ENCODE measurements around the gene CTNND2. TPM values are rescaled to one million over a fixed set of nuclear protein-coding genes. Genes with fewer than 3 reads are reported as not detected.

CTNND2 gene
- total RNA-seq, 1 donor from 2014 or later: 1.1 TPM

DNA sequence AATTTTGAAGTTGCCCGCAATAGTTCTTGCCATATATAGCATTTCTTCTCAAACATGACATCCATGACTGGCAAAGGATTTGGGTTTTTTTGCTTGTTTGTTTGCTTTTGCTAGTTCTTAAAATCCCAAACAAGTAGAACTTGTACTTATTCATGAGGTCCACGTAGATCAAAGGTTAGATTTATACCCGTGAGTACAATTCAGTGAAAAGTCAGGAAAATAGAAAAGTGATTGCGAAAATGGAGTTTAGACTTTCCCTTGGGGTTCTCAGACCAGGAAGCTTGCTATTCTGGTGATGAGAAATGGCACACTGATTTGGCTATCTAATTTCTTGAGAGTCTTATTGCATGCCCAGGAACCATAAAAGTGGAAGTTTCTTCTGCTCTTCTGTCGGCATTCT lies 304.7 kb downstream of the CTNND2 start:
- ATAC-seq: no peak
- no peak for DNase-seq (ENCODE audit: low spot score)

DNA sequence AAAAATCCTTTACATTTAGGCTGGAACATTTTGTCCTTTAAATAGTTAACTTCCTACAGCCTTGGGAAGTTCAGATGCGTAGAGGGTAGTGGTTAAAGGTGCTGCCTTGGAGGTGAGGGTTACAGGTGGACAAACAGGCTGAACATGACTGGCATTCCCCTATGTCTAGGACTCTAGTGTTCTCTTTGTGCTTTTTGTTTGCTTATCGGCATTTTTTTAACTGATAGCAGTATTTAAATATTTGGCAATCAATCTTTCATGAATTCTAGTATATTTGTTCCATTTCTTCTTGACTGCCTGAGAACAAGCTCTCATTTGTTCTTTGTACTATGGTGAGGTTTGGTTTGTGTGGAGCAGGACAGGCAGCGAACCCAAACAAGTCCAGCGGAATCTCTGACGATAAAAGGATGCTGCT lies 307.6 kb downstream of the CTNND2 start:
- ATAC-seq (no peak), DNase-seq (ENCODE audit: low spot score) (no peak)

- no peak for DNase-seq (ENCODE audit: low spot score)
- no peak for ATAC-seq
Measured at GRCh38 chr5:11596185-11596584, 308.1 kb downstream of the CTNND2 start.

DNA sequence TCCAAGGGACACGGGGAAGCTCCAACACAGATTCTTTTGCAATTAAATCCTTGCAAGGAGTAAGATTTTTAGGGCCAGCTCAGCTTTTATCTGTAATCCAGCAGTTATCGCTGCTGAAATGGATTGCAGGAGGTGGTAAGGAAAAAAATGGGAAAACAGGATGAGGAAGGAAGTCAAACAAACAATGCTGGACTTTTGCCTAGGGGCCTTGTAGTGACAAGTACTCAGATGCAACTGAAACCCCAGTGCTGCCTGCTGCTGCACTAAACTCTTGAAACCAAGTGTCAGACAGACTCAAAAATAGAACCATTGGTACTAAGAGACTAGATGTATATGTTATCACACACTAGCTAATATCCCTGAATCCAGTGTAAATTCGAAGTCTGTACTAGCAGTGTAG lies 309.2 kb downstream of the CTNND2 start:
- DNase-seq (ENCODE audit: low spot score) (no peak), ATAC-seq (no peak)

DNA sequence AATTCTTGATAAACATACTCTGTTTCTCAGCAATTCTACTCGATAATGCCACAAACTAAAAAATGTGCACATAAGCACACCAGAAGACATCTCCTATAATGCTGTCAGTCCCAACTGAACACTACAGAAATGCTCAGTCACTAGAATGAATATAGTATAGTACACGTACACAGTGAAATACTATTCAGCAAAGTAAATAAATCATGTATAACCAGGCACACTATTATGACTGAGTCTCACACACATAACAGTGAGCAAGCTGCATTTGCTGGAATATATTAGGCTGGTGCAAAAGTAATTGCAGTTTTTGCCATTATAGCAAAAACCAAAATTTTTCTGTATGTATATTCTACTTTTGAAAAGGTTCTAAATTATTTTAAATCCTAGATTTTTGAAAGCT lies 310.2 kb downstream of the CTNND2 start:
- no peak for ATAC-seq

DNA sequence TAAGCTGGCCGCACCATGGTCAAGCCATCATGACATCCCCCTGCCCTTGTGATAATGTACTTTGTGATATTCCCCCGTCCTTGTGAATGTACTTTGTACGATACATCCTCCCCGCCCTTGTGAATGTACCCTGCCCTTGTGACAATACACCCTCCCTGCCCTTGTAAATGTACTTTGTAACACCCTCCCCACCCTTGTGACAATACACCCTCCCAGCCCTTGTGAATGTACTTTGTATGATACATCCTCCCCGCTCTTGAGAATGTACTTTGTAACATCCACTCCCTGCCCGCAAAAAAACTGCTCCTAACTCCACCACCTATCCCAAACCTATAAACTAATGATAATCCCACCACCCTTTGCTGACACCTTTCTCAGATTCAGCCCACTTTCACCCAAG lies 313.8 kb downstream of the CTNND2 start:
- ATAC-seq (no peak), DNase-seq (ENCODE audit: low spot score) (no peak)

More for the DNA sequence above, 310.2 kb downstream of the CTNND2 start:
- no peak for DNase-seq (ENCODE audit: low spot score)

DNA sequence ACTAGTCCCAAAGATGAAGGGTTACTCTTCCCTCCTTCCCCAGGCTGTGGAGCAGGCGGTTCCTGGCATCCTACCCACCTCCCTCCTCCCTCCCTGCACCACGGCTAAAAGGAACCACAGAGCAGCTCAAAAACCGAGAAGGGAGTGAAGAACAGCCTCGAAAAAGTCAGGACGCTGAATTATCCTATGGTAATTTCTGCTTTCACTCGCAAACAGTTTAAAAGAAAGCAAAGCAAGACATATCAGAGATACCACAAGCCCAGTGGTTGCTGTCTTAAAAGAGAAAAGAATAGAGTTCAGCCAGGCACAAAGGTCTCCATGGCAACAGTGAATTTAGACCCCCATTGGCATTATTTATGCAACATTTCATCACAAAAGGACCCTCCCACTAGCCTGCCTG lies 315.4 kb downstream of the CTNND2 start:
- no peak for ATAC-seq
- DNase-seq (ENCODE audit: low spot score): no peak

DNA sequence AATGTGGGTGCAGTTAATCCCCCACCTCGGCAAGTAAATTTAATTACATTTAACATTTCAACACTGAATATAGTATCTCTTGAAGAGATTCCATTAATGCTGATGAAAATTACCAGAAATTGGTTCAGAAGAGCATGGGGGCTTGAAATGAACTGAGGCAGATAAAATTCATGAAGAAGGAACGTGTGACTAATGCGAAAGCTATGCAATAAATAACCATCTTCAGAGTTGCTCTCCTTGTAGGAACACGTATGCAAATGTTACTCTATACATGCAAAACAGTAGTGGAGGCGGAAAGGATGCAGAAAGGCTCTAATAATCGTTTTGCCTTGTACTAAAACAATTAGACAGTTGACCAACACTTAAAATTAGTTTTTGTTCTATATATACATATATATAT lies 320.2 kb downstream of the CTNND2 start:
- DNase-seq (ENCODE audit: low spot score) (no peak), ATAC-seq (no peak)

DNA sequence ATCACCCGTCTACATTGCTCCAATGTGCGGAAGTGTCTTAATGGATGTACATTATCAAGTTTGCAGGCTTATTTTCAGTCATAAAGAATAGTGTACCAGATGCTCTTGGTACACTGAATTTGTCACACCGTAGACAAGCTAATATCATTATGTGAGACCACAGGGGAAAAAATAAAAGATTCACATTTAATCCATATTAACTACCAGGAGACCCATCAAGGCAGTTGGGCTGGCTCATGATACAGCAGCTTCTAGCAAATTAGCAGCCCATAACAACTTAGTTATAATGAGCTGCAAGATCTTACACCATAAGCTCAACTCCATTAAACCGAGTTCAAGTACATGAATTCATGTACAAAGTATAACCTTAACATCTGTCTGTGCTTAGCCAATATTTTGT lies 324.9 kb downstream of the CTNND2 start:
- DNase-seq (ENCODE audit: low spot score) (no peak), ATAC-seq (no peak)

DNA sequence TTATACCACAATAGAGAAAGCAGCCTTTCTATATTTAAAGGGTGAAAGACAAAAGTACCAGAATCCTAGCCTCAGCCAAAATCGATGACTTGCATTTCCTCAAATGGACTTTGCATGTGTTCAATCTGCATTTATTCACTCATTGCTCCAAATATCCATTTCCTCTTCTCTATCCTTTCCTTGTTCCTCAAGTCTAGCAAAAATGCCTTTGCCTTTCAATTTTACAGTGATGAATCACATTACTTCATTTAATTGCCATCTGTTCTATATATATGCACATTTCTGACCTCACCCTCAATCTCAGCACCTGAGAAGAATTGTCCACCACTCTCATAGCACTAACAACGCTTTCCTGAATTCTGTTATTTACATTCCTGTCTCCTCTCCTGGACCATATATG lies 329.5 kb downstream of the CTNND2 start:
- ATAC-seq: no peak
- no peak for DNase-seq (ENCODE audit: low spot score)

DNA sequence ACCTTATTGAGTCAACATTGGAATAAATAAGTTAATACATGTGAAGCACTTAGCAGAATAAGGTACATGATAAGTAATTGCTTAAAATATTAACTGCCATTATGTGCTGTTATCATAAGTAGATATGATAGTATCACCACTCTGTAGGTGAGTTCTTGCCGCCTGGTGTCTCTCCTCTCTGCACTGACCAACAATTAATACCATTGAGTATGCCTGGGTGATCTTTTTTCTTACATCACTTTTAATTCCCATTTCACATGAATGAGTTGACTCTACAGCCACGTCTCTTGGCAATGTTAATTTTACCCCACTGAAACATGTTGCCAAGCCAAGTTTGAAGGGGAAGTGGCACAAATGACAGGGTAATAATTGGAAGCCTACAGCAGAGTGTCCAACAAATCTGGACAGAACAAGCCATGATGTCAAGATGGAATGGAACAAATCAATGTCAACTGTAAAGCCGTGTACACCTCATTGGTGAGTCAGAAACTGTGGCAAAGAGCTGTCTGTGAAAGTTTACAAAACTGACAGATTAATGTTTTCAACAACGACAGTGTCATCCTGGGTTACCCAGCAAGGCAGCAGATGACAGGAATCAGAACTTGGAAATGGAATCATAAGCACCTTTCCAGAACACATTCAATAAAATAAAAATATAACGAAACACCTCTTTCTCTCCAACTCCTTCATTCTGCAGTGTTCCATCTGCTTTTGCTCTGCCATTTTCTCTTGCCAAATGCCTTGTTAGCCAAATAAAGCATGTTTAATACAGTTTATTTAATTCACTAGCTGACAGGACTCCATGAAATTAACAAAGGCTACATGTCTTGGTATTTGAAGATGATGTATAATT lies 330.9 kb downstream of the CTNND2 start:
- DNase-seq (ENCODE audit: low spot score): no peak
- ATAC-seq: no peak

- DNase-seq (ENCODE audit: low spot score): no peak
Measured at GRCh38 chr5:11564706-11565105, 339.5 kb downstream of the CTNND2 start.

DNA sequence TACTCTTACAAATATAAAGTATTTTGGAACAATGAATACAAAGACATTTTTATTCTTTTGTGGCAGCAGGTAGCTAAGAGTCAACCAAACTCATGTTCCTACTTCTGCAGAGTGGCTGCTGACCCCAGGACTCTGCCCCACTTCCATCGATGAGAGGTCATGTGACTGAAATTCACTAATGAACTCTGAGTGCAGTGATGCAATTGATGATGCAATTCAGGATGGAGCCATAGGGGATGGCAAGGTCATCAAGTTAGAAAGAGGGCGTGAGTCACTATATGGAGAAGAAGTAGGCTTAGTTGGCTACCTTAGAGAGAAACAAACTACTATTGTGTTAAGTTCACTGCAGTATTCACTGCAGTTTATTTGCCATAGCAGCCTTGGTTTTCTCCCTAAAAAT lies 340.4 kb downstream of the CTNND2 start:
- DNase-seq (ENCODE audit: low spot score): no peak
- ATAC-seq: no peak

More at GRCh38 chr5:11564706-11565105, 339.5 kb downstream of the CTNND2 start:
- no peak for ATAC-seq

DNA sequence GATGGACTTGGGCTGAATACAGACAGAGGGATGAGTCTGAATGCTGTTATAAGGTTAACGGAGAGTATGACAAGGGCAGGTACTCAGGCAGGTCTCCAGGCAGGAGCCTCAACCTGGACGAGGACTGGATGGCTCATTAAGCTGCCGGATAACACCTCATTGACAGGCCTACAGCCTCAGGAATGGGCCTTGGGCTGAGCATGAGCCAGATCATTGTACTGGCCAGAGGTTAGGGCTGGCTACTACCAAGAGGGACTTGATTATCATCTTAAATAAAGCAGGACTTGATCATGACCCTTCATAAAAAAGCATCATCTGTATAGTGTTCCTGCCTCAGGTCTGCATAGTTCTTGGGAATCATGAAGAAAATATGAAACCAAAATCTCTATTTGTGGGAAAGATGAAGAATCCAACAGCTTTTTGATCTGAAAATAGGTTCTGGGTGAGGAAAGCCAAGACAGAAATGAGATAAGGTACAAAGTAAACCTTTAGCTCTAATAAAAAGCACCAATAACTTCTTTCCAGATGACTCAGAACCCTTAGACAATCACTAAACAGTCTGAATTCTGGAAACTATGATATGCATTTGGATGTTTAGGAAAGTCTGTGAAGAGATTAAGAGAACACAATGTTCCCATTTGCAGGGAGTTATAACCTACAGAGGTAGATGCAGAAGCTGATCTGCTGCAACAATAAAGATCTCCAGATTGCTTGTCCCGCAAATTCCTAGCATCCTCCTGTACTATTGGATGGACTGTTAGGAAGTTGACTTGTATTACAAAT lies 343.1 kb downstream of the CTNND2 start:
- DNase-seq (ENCODE audit: low spot score): no peak
- ATAC-seq: no peak

- ATAC-seq (no peak), DNase-seq (ENCODE audit: low spot score) (no peak)
Measured at GRCh38 chr5:11557063-11557462, 347.2 kb downstream of the CTNND2 start.

GRCh38 chr5:11555171-11555570 lies 349.1 kb downstream of the CTNND2 start:
- DNase-seq (ENCODE audit: low spot score): no peak
- no peak for ATAC-seq

GRCh38 chr5:11547730-11548129 lies 356.5 kb downstream of the CTNND2 start:
- no peak for ATAC-seq
- no peak for DNase-seq (ENCODE audit: low spot score)

- DNase-seq (ENCODE audit: low spot score): no peak
Measured at GRCh38 chr5:11547140-11547539, 357.1 kb downstream of the CTNND2 start.

DNA sequence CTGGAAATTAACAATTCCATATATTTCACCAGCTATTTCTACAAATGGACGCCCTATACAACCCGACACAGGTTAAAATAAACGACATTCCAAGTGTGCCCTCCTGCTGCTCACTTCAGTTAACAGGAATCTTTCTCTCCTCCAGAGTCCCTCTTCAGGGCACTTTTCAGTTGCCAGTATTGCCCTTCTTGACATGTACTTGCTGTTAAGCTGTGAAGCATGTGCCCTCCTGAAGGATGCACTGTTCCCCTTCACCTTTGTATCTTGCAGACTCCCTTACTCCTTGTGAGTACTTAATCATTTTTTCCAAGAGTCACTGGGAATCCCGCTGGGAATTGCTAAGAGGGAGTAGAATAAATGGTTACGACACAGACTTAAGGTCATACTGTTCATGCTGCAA lies 364.1 kb downstream of the CTNND2 start:
- ATAC-seq (no peak), DNase-seq (ENCODE audit: low spot score) (no peak)

More at GRCh38 chr5:11547140-11547539, 357.1 kb downstream of the CTNND2 start:
- ATAC-seq: no peak

DNA sequence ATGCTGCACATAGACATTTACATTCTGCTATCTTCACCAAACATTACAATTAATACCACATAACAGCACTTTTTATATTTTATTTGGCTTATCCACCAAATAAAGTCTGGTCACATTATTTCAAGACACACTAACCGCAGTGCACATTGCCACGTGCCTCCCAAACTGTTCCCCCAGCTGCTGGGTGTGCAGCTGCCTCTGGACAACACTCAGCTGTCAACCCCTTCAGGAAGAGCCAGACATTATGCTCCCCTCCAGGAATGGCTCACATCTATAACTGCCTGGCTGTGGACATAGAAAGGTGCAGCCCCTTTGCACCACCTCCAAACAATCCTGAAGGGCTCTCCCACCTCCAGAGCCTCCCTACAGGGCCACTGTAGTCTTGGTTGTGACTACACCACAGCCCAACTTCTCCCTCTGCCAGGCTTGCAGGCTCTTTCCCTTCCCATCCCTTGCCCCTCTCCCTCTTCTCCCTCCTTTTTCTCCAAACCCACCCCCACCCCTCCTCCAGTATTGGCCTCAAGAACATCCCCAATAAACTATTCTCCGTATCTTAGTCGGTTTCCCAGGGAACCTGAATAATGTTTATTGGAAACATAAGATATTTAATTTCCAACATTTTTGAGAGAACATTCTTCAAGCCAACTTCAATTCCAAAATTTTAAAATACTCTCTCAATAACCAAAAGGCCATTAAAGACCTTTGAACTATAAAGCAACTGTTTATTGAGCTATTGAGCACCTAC lies 372.3 kb downstream of the CTNND2 start:
- DNase-seq (ENCODE audit: low spot score) (no peak), ATAC-seq (no peak)

- ATAC-seq: no peak
- DNase-seq (ENCODE audit: low spot score): no peak
Measured at GRCh38 chr5:11528720-11529119, 375.5 kb downstream of the CTNND2 start.
